ENCODE data around the gene REXO4. TPM values are rescaled to one million over a fixed set of nuclear protein-coding genes. Genes with fewer than 3 reads are reported as not detected.

Gene REXO4
- total and polyA plus RNA-seq, 9 of the 15 experiments (the other 6 are each of a cell fraction or from before 2014, with no cell fraction given): 3.4 to 72.9 (median 31.1) TPM

- no peak for TF ChIP-seq CEBPG (CRISPR knock-in tag; IDR thresholded peaks at IDR 0.05)
- TF ChIP-seq CEBPG (tag; conservative IDR thresholded peaks at IDR 0.05 in 1 of 2, IDR thresholded peaks at IDR 0.05 in 1 of 2): no peak
- no peak for TF ChIP-seq DPF2 (IDR thresholded peaks at IDR 0.05)
- TF ChIP-seq CEBPB (tag; IDR thresholded peaks at IDR 0.05): no peak
- peak; percentile 89 for TF ChIP-seq MAX (CRISPR knock-in tag; IDR thresholded peaks at IDR 0.05)
- no peak for TF ChIP-seq HEY1 (CRISPR knock-in tag; IDR thresholded peaks at IDR 0.05; ENCODE audit: borderline replicate concordance)
- TF ChIP-seq HMGXB4 (CRISPR knock-in tag; IDR thresholded peaks at IDR 0.05): no peak; the same call in none of the 2 replicates
- no peak for TF ChIP-seq ZNF175 (CRISPR knock-in tag; IDR thresholded peaks at IDR 0.05; ENCODE audit: low read depth)
- peak; percentile 77 to 87; a peak in 2 of 4 replicates for TF ChIP-seq SIN3A (IDR thresholded peaks at IDR 0.05; ENCODE audit: borderline replicate concordance in 2 of 2, control insufficient read depth in 1 of 2, low read depth in 2 of 2, low read length in 2 of 2)
- TF ChIP-seq ZNF408 (CRISPR knock-in tag; IDR thresholded peaks at IDR 0.05; ENCODE audit: low read depth): no peak
- TF ChIP-seq PHF8 (IDR thresholded peaks at IDR 0.05; ENCODE audit: borderline replicate concordance, low read length): peak; percentile 95
- TF ChIP-seq RBM22 (IDR thresholded peaks at IDR 0.05; ENCODE audit: low read depth, low read length, poor library complexity, severe bottlenecking): peak; percentile 83
- peak; percentile 74 for TF ChIP-seq MYNN (IDR thresholded peaks at IDR 0.05)
- no peak for TF ChIP-seq MYNN (CRISPR knock-in tag; IDR thresholded peaks at IDR 0.05)
- no peak for TF ChIP-seq NFE2L1 (tag; IDR thresholded peaks at IDR 0.05; ENCODE audit: borderline replicate concordance, low read depth)
- no peak for TF ChIP-seq HNRNPUL1 (IDR thresholded peaks at IDR 0.05; ENCODE audit: low read length)
- no peak for TF ChIP-seq NFYB (IDR thresholded peaks at IDR 0.05; ENCODE audit: extremely low read depth, insufficient read length)
- peak; percentile 32; the same call in 1 of the 2 replicates for TF ChIP-seq JUN (IDR thresholded peaks at IDR 0.05; ENCODE audit: borderline replicate concordance, low read depth, low read length)
- no peak for TF ChIP-seq JUN (CRISPR knock-in tag; IDR thresholded peaks at IDR 0.05; ENCODE audit: borderline replicate concordance)
- no peak for TF ChIP-seq ZNF785 (CRISPR knock-in tag; IDR thresholded peaks at IDR 0.05)
- TF ChIP-seq NR1H2 (CRISPR knock-in tag; IDR thresholded peaks at IDR 0.05): peak; percentile 100
- TF ChIP-seq, protein P1, sequence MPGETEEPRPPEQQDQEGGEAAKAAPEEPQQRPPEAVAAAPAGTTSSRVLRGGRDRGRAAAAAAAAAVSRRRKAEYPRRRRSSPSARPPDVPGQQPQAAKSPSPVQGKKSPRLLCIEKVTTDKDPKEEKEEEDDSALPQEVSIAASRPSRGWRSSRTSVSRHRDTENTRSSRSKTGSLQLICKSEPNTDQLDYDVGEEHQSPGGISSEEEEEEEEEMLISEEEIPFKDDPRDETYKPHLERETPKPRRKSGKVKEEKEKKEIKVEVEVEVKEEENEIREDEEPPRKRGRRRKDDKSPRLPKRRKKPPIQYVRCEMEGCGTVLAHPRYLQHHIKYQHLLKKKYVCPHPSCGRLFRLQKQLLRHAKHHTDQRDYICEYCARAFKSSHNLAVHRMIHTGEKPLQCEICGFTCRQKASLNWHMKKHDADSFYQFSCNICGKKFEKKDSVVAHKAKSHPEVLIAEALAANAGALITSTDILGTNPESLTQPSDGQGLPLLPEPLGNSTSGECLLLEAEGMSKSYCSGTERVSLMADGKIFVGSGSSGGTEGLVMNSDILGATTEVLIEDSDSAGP (CRISPR knock-in tag; IDR thresholded peaks at IDR 0.05): no peak
- TF ChIP-seq HNRNPL (IDR thresholded peaks at IDR 0.05; ENCODE audit: low read depth, low read length): no peak
- TF ChIP-seq ETS2 (tag; IDR thresholded peaks at IDR 0.05; ENCODE audit: borderline replicate concordance, poor library complexity, severe bottlenecking): no peak
These were observed at the start of gene REXO4 (continued) for GRCh38 chr9:133417541-133418461.
